Measurements from ENCODE around the gene JAM2.
"Not testable (repeated sequence)": the region's sequence is repeated elsewhere in the genome, so short reads cannot be mapped to it uniquely, and the experiment has no call there.

The JAM2 gene

DNA sequence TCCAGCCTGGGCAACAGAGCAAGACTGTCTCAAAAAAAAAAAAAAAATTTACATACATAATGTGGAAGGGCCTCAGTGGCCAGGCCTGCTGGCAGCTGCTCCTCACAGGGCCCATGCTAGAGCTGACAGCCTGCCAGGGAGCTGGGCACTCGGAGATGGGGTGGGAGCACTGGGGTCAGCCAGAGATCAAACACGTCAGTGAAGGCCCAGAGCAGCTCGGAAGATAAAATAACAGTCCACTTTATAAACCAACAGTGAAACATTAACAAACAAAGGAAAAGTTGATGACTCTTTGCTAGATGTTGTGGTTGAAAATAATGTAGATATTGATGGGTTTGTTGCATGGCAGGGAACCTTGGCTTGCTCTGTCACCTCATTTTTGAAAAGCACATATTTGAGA, 52.9 kb downstream of the JAM2 start:
- H3K4me3 ChIP-seq (ENCODE audit: low read depth, low read length) = no peak overlapping the region
- DNase-seq (ENCODE audit: low read depth) = no peak
- TF ChIP-seq, protein P1, sequence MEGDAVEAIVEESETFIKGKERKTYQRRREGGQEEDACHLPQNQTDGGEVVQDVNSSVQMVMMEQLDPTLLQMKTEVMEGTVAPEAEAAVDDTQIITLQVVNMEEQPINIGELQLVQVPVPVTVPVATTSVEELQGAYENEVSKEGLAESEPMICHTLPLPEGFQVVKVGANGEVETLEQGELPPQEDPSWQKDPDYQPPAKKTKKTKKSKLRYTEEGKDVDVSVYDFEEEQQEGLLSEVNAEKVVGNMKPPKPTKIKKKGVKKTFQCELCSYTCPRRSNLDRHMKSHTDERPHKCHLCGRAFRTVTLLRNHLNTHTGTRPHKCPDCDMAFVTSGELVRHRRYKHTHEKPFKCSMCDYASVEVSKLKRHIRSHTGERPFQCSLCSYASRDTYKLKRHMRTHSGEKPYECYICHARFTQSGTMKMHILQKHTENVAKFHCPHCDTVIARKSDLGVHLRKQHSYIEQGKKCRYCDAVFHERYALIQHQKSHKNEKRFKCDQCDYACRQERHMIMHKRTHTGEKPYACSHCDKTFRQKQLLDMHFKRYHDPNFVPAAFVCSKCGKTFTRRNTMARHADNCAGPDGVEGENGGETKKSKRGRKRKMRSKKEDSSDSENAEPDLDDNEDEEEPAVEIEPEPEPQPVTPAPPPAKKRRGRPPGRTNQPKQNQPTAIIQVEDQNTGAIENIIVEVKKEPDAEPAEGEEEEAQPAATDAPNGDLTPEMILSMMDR (IDR thresholded peaks at IDR 0.05; ENCODE audit: control insufficient read depth, extremely low read depth, insufficient read depth) = no peak

DNA sequence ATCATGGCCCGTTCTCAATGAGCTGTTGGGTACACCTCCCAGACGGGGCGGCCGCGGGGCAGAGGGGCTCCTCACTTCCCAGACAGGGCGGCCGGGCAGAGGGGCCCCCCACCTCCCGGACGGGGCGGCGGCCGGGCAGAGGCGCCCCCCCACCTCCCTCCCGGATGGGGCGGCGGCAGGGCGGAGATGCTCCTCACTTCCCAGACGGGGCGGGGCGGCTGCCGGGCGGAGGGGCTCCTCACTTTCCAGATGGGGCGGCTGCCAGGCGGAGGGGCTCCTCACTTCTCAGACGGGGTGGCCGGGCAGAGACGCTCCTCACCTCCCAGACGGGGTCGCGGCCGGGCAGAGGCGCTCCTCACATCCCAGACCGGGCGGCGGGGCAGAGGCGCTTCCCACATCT, 56.4 kb downstream of the JAM2 start:
- H3K4me3 ChIP-seq (ENCODE audit: low read depth, low read length); DNase-seq (ENCODE audit: low read depth): not testable (repeated sequence)

DNA sequence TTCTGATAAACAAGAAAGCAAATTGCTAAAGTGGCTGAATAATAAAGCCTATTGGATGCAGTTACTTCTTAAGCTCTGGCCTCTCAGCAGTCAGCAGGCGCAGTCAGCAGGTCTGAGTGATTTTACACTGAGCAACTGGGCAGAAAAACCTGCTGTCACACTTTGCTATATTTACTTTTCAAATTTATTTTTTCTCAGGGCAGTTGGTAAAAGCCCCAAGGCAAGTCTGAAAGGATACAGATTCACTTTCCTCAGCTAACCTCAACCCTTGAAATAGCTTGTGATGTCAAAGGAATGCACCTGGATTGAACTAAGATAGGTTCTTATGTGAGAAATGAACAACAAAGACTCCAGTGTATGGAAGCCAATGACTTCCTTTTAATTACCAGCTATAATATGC, 61.7 kb downstream of the JAM2 start:
- TF ChIP-seq, protein P1 (IDR thresholded peaks at IDR 0.05; ENCODE audit: control insufficient read depth, extremely low read depth, insufficient read depth) = no peak
- no peak for DNase-seq (ENCODE audit: low read depth)
- no peak overlapping the region for H3K4me3 ChIP-seq (ENCODE audit: low read depth, low read length)

DNA sequence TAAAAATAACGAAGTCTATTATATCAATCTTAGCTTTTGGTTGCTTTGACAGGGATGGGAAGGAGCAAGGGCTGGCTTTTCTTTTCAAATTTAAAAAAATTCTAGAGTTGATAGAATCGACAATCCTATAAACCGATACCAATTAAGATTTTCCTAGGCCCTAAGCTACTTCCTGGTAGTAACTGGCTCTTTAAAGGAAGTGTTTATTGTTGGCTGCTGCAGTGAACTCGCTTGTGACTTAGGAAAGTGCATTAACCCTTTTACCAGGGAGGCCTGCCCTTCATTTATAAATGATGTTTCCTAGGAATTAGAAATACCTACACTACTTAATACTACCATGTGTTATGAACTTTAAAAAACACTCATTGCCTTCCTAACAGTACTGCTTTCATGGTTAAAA, 62.5 kb downstream of the JAM2 start:
- no peak for DNase-seq (ENCODE audit: low read depth)
- H3K4me3 ChIP-seq (ENCODE audit: low read depth, low read length) = no peak overlapping the region

DNA sequence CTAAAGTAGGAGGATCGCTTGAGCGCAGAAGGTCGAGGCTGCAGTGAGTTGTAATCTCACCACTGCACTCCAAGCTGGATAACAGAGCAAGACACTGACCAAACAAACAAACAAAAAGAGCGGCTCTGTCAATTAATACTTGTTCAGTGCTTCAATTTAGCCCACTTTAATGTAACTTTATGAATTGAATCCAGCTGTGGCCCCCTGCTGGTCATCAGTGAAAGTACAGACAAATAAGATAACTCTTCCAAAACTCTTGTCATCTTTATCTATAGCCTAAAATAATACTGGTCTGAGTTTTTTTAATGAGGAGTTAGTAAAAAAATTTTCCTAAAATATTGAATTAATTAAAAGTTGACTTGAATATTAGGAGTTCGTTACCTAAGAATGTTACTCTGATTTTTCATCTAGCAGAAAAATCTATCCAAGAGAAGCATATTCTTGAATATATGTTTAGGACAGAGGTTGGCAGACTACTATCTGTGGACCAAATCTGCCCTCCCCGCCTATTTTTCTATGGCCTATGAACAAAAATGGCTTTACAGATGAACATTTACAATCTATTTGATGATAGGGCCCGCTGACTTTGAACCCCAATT, 69.5 kb downstream of the JAM2 start:
- DNase-seq (ENCODE audit: low read depth) = no peak
- TF ChIP-seq, protein P1 (IDR thresholded peaks at IDR 0.05; ENCODE audit: control insufficient read depth, extremely low read depth, insufficient read depth) = peak; percentile 60
- no peak overlapping the region for H3K4me3 ChIP-seq (ENCODE audit: low read depth, low read length)

More for the DNA sequence above, 62.5 kb downstream of the JAM2 start:
- TF ChIP-seq, protein P1 (IDR thresholded peaks at IDR 0.05; ENCODE audit: control insufficient read depth, extremely low read depth, insufficient read depth) = no peak

DNA sequence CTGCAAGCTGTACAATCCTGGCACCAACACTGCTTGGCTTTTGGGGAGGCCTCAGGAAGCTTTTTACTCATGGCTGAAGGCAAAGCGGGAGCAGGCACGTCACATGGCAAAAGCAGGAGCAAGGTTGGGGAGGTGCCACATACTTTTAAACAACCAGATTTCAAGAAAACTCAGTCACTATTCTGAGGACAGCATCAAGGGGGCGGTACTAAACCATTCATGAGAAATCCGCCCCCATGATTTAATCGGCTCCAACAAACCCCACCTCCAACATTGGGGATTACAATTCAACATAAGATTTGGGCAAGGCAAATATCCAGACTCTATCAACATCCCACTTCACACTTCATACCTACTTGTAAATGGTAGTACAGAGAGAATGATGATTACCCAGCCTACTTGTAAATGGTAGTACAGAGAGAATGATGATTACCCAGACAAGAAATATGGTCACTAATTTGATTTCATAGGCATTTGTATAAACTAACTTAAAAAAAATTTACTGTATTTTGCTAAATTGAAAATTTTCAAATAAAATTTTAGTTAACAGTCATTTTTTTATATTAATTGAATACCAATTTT, 70.7 kb downstream of the JAM2 start:
- TF ChIP-seq, protein P1 (IDR thresholded peaks at IDR 0.05; ENCODE audit: control insufficient read depth, extremely low read depth, insufficient read depth) = no peak
- DNase-seq (ENCODE audit: low read depth) = no peak
- no peak overlapping the region for H3K4me3 ChIP-seq (ENCODE audit: low read depth, low read length)

DNA sequence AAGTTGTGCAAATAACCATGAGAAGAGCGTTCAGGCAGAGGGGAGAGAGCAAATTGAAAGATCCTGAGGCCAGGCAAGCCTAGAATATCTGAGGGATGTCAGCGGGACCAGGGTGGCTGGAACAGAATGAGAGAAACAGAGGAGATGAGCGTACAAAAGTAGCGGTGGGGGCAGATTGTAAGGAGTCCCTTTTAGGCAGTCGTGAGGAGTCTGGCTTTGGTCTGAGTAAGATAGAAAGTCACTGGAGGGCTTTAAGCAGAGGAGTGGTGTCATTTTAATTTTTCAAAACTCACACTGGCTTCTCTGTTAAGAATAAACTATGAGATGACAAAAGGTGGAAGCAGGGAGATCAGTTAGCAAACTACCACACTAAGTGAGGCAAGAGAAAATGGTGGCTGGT, 71.5 kb downstream of the JAM2 start:
- H3K4me3 ChIP-seq (ENCODE audit: low read depth, low read length) = no peak overlapping the region
- DNase-seq (ENCODE audit: low read depth) = no peak
- TF ChIP-seq, protein P1 (IDR thresholded peaks at IDR 0.05; ENCODE audit: control insufficient read depth, extremely low read depth, insufficient read depth) = no peak

DNA sequence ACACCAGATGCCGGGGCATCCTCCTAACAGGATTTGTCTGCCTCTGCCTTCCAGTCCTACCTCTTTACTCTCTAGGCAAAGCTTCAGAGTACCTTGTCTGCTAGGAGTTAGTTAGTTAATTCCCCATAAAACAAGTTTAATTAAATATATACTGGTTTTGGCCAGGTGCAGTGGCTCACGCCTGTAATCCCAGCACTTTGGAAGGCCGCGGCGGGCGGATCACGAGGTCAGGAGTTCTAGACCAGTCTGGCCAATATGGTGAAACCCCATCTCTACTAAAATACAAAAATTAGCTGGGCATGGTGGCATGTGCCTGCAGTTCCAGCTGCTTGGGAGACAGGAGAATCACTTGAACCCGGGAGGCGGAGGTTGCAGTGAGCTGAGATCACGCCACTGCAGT, 75.0 kb downstream of the JAM2 start:
- not testable (repeated sequence) for H3K4me3 ChIP-seq (ENCODE audit: low read depth, low read length); DNase-seq (ENCODE audit: low read depth)

Data from LNCaP clone FGC (cell line).